Motor neuron (in vitro differentiated cells): ENCODE measurements around the gene FBXO8. TPM values are rescaled to one million over a fixed set of nuclear protein-coding genes. Genes with fewer than 3 reads are reported as not detected.
"Not testable (repeated sequence)": the region's sequence is repeated elsewhere in the genome, so short reads cannot be mapped to it uniquely, and the experiment has no call there.

Experiments used
- ATAC-seq, 8 experiments: fragments of 200-7000 bp; cut with Tn5 transposase; replicated peaks in 6 of 8; 2 replicates each; pipeline ENCODE4 v1.8.0; 2021; ENCODE audit warnings: mild to moderate bottlenecking in 8 of 8, moderate library complexity in 8 of 8
- H3K27ac ChIP-seq, 2 donors: fragments of 250-450 bp; sonication (Bioruptor Pico); 2 replicates each; pipeline ENCODE4 v1.9.0; 2021; ENCODE audit warnings: antibody characterized with exemption in 2 of 2, mild to moderate bottlenecking in 2 of 2, moderate library complexity in 1 of 2
- H3K4me1 ChIP-seq, 2 donors: fragments of 250-450 bp; sonication (Bioruptor Pico); replicated peaks in 1 of 2; 2 replicates each; pipeline ENCODE4 v1.6.1; 2021; ENCODE audit warnings: antibody characterized with exemption in 2 of 2, mild to moderate bottlenecking in 2 of 2, moderate library complexity in 1 of 2
- H3K4me3 ChIP-seq, 5 donors: fragments of 250-450 bp; sonication (Bioruptor Pico); 2 replicates each; pipeline ENCODE4 v1.9.0; 2021; ENCODE audit warnings: antibody characterized with exemption in 5 of 5, mild to moderate bottlenecking in 5 of 5, moderate library complexity in 4 of 5
- WGBS, 10 experiments: fragments of 450-650 bp; shearing (Covaris generic); methylation state at CpG; one replicate each; pipeline ENCODE4 v1.0.0; 2022; 5-methylcytosine and 5-hydroxymethylcytosine counted together
- in situ Hi-C, 9 experiments: fragments of 400-800 bp; cut with MboI; loops; one replicate each; pipeline ENCODE4 v1.15.0; 2021; ENCODE audit warnings: low sequenced_read_pairs in 9 of 9, low pct_unique_long_range_greater_than_20kb in 2 of 9; ENCODE audit not compliant: unreplicated experiment in 9 of 9
- total RNA-seq, 8 experiments: library from RNA; unstranded; fragments of 300-600 nt; gene quantifications; 2 replicates each; pipeline versions ENCODE4 v1.2.3 to v1.2.4, GENCODE V29; 2022

FBXO8 gene
- total RNA-seq, 8 experiments from 2014 or later, result 12.8 to 40.3 (median 24.3) TPM

- no peak for ATAC-seq
- Histone ChIP-seq H3K4me3 (no peak overlapping the region), H3K4me1 (peaks cover 3 to 8% of the 10 kb centered on the region in 2 donors), H3K27ac (no peak overlapping the region)
- in situ Hi-C loops, result no loop called here
- WGBS, 10 experiments, result 68 to 96% (median 81%) methylated on average over 3 of the region's 3 CpGs; no CpG with 5 or more reads in 2 of the 10 experiments
These were observed 3.9 kb downstream of the FBXO8 start for GRCh38 chr4:174279433-174280155.

GRCh38 chr4:174278467-174278866 is 5.0 kb downstream of the FBXO8 start:
- H3K4me3 ChIP-seq, result no peak overlapping the region
- H3K4me1 ChIP-seq, result peaks cover 3 to 15% of the 10 kb centered on the region in 2 donors
- no peak for ATAC-seq
- in situ Hi-C loops, result no loop called here
- H3K27ac ChIP-seq, result no peak overlapping the region

- H3K27ac ChIP-seq, result no peak overlapping the region
- no peak for ATAC-seq
- no peak overlapping the region for H3K4me3 ChIP-seq
- peaks cover 3 to 14% of the 10 kb centered on the region in 2 donors for H3K4me1 ChIP-seq
- 29 to 92% (median 67%) methylated on average over 1 to 3 of the region's 3 CpGs; no CpG with 5 or more reads in 1 of the 10 experiments for WGBS, 10 experiments
- in situ Hi-C loops, result no loop called here
These were observed 6.0 kb downstream of the FBXO8 start for GRCh38 chr4:174277433-174277832.

GRCh38 chr4:174275101-174275500 is 8.4 kb downstream of the FBXO8 start:
- ATAC-seq, result no peak
- in situ Hi-C loops, result no loop called here
- Histone ChIP-seq H3K27ac (no peak overlapping the region), H3K4me1 (peaks cover 0 to 7% of the 10 kb centered on the region in 2 donors), H3K4me3 (no peak overlapping the region)
- 20 to 97% (median 89%) methylated on average over 1 to 3 of the region's 3 CpGs for WGBS, 10 experiments

GRCh38 chr4:174274436-174274835 is 9.0 kb downstream of the FBXO8 start:
- no peak for ATAC-seq
- Histone ChIP-seq H3K4me1 (peaks cover 0 to 7% of the 10 kb centered on the region in 2 donors), H3K4me3 (no peak overlapping the region), H3K27ac (no peak overlapping the region)
- WGBS, 10 experiments, result 62 to 100% (median 87%) methylated on average over 1 to 3 of the region's 3 CpGs
- in situ Hi-C loops, result no loop called here

- no peak for ATAC-seq
- 29 to 77% (median 57%) methylated on average over 1 to 5 of the region's 5 CpGs for WGBS, 10 experiments
- H3K4me1 ChIP-seq, result peaks cover 0 to 7% of the 10 kb centered on the region in 2 donors
- in situ Hi-C loops, result no loop called here
- no peak overlapping the region for H3K4me3 ChIP-seq
- H3K27ac ChIP-seq, result no peak overlapping the region
These were observed 9.5 kb downstream of the FBXO8 start for GRCh38 chr4:174273930-174274329.

GRCh38 chr4:174266416-174266815 is 17.1 kb downstream of the FBXO8 start:
- in situ Hi-C loops, result no loop called here
- Histone ChIP-seq H3K27ac (no peak overlapping the region), H3K4me1 (peaks cover 0 to 11% of the 10 kb centered on the region in 2 donors), H3K4me3 (no peak overlapping the region)
- no peak for ATAC-seq
- WGBS, 10 experiments, result 25 to 85% (median 62%) methylated on average over 2 of the region's 2 CpGs; no CpG with 5 or more reads in 3 of the 10 experiments

GRCh38 chr4:174265916-174266315 is 17.6 kb downstream of the FBXO8 start:
- Histone ChIP-seq H3K4me3 (no peak overlapping the region), H3K27ac (no peak overlapping the region), H3K4me1 (peaks cover 0 to 11% of the 10 kb centered on the region in 2 donors)
- in situ Hi-C loops, result no loop called here
- ATAC-seq, result no peak
- WGBS, 10 experiments, result 0 to 77% (median 57%) methylated on average over 1 to 2 of the region's 2 CpGs; no CpG with 5 or more reads in 3 of the 10 experiments

GRCh38 chr4:174263445-174263736 is 20.1 kb downstream of the FBXO8 start:
- in situ Hi-C loops, result no loop called here
- no peak overlapping the region for H3K4me3 ChIP-seq
- peaks cover 0 to 11% of the 10 kb centered on the region in 2 donors for H3K4me1 ChIP-seq
- no peak overlapping the region for H3K27ac ChIP-seq
- ATAC-seq, result no peak
- WGBS, 10 experiments, result 67 to 100% (median 94%) methylated on average over 1 to 3 of the region's 3 CpGs; no CpG with 5 or more reads in 2 of the 10 experiments

GRCh38 chr4:174262624-174263444 is 20.6 kb downstream of the FBXO8 start:
- 71 to 100% (median 90%) methylated on average over 2 to 6 of the region's 6 CpGs for WGBS, 10 experiments
- Histone ChIP-seq H3K4me3 (no peak overlapping the region), H3K4me1 (peaks cover 0 to 11% of the 10 kb centered on the region in 2 donors), H3K27ac (no peak overlapping the region)
- in situ Hi-C loops, result no loop called here
- no peak for ATAC-seq

- H3K4me1 ChIP-seq, H3K27ac ChIP-seq, in situ Hi-C loops, H3K4me3 ChIP-seq, ATAC-seq: not testable (repeated sequence)
- 77 to 100% (median 88%) methylated on average over 1 of the region's 1 CpG; no CpG with 5 or more reads in 2 of the 10 experiments for WGBS, 10 experiments
These were observed 22.0 kb downstream of the FBXO8 start for GRCh38 chr4:174261432-174261831.

- WGBS, 10 experiments, result 6 to 50% (median 23%) methylated on average over 2 to 3 of the region's 3 CpGs; no CpG with 5 or more reads in 1 of the 10 experiments
- H3K27ac ChIP-seq, result no peak overlapping the region
- H3K4me1 ChIP-seq, result no peaks in the 10 kb centered on the region
- in situ Hi-C loops, result no loop called here
- peak in 2 of 8 experiments; percentile 22 to 28 for ATAC-seq
- H3K4me3 ChIP-seq, result no peak overlapping the region
These were observed 23.4 kb downstream of the FBXO8 start for GRCh38 chr4:174260099-174260498.

GRCh38 chr4:174259580-174259979 is 23.9 kb downstream of the FBXO8 start:
- no peak overlapping the region for H3K27ac ChIP-seq
- ATAC-seq, result no peak
- in situ Hi-C loops, result no loop called here
- no peak overlapping the region for H3K4me3 ChIP-seq
- H3K4me1 ChIP-seq, result no peaks in the 10 kb centered on the region
